GM19328 (cell line): ENCODE results near the gene BCAS1.

Experiments used
- ATAC-seq: cut with Tn5 transposase; IDR thresholded peaks from one replicate; pipeline ENCODE4 v1.9.1; 2021; ENCODE audit warnings: mild to moderate bottlenecking, moderate library complexity; ENCODE audit not compliant: unreplicated experiment

Gene BCAS1, protein sequence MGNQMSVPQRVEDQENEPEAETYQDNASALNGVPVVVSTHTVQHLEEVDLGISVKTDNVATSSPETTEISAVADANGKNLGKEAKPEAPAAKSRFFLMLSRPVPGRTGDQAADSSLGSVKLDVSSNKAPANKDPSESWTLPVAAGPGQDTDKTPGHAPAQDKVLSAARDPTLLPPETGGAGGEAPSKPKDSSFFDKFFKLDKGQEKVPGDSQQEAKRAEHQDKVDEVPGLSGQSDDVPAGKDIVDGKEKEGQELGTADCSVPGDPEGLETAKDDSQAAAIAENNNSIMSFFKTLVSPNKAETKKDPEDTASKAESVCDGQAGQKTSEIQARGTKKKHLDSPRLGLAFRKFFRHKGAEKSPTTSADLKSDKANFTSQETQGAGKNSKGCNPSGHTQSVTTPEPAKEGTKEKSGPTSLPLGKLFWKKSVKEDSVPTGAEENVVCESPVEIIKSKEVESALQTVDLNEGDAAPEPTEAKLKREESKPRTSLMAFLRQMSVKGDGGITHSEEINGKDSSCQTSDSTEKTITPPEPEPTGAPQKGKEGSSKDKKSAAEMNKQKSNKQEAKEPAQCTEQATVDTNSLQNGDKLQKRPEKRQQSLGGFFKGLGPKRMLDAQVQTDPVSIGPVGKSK

DNA sequence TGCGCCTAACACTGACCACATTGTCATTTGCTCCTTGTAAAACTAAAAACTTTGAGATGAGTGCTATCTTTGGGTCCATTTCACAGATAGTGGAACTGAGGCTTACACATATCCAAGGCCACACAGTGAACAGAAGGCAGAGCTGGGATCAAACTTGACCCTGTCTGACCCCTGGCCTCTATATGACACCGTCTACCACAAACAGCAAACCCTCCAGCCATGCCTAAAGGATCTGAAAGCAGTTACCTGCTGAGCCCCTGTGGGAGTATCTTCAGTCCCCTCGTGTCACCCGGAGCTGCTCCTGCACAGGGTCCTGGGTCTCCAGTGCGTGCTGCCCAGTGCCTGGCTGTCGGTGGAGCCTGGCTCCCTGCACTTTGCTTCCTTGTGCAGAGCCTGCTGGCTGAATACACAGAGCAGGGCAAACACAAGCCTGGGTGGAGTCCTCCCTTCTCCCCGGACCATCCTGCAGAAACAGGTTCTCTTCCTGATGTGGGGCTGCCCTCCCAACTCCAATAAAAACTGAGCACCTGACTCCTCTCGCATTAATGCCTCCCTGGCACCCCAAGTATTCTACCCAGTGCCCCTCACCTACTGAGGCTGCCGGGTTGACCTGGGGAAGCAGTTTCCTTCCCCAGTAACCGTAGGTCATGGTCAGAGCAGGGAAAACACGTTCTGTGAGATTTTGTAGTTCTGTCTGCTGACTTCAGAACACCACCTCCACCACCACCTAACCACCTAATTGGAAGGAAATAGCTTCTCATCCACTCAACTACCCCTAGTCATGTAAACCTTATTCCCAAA, at the start of gene BCAS1:
Gene BCAS1 (minus strand): TSS at position 408 of the 801 bp plus-strand sequence. CDS start 11,876 bp downstream, outside the sequence.
- no peak for ATAC-seq

DNA sequence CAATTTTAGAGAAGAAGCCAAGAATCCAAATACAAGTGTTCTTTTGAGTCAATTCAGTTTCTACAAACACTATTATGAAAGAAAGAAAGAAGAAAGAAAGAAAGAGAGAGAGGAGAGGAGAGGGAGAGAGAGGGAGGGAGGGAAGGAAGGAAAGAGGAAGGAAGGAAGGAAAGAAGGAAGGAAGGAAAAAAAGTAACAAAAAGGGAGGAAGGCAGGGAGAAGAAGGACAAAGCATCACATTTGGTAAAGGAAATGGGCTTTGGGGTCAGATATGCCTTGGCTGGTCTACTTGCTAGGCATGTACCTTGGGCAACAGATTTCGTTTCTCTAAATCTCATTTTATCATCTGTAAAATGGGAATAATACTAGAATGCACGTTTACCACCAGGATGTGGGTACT, 49.4 kb upstream of the BCAS1 start:
- ATAC-seq = no peak

DNA sequence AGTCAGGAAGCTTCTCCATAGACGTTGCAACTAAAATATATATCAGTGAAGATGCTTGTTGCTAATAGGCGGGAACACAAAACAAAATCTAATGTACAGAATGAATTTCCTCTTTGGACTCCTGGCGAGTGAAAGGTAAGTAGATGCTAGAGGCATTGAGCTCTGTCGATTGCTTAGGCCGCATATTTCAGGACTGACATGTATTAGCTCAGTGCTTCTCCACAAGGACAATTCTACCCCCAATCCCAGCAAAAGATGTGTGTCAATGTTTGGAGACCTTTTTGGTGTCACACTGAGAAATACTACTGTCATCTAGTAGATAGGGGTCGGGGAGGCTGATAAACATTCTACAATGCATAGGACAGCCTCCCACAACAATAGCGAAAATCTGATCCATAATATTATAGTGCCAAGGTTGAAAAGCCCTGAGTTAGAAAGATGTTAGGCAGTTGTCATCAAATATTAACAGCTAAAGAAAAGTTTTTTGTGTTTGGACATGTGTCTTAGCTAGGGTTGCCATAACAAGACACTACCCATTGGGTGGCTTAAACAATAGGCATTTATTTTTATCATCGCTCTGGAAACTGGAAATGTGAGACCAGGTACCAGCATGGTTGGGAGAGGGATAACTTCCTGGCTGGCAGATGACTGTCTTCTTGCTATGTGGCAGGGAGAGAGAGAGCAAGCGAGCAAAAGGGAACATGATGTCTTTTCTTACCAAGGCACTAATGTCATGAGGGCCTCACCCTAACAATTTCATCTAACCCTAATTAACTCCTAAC, 48.0 kb upstream of the BCAS1 start:
- no peak for ATAC-seq

DNA sequence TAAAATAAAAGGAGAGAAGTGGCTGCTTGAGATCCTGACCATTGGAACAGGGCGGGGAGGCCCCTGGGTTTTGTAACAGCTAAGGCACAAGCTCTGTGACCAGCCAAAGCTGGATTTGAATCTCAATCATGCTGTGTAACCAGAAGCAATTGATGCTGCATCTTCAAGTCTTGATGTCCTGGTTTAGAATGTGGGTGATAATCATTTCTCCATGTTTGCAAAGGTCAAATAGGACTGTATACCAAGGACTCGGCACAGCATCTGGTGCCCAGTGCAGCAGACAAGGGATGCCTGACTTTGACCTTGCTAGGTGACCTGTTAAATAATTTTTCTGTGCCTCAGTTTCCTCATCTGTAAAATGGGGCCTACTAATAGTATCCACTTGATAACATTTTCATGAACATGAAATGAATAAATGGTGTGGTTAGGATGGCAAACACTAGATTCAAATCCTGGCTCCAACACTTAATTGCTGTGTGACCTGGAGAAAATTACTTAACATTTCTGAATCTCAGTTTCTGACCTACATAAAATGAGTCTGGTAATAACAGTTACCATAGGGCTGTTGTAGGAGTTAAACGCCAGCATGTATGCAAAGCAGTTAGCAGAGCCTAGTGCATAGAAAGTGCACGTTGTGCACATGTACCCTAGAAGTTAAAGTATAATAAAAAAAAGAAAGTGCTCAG, 46.3 kb upstream of the BCAS1 start:
- ATAC-seq = no peak

DNA sequence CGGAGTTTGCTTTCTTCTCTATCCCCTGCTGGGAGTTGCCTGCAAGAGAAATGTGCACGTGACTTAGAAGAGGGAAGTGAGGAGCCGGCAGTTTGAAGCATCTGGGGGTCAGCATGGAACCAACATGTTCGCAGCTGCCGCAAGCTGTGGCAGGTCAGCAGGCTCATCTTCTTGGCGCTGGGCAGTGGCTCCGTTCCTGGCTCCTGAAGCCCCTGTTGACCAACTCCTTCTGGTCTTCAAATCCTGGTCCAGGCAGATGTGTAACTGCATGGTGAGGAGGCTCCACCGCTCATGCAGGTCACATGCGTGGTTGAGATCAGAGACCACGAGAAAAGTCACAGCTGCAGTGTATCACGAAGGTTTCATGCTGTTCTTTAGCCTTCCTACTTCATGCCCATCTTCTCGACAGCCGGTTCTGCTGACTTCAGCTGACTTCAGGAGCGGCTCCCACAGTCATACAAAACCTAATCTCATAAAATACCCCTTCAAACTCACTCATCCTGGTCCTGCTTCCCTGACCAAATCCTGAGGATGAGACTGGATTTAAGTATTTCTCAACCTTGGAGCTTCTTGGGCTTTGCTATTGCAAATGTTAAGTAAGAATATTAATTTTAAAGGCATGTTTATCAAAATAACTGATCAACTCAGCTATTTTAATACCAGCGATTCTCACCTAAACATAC, 44.9 kb upstream of the BCAS1 start:
- no peak for ATAC-seq

DNA sequence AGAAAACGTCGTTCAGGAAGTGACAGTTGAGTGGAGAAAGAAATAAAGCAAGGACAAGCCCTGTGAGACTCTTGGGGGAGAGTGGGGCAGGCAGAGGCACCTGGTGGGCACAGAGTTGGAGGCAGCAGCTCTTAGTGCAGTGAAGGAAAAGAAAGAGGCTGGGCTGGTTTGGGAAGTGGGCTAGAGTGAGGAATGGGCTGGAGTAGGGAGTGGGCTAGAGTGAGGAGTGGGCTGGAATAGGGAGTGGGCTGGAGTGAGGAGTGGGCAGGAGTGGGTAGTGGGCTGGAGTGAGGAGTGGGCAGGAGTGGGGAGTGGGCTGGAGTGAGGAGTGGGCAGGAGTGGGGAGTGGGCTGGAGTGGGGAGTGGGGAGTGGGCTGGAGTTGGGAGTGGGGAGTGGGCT, 43.7 kb upstream of the BCAS1 start:
- ATAC-seq = no peak

DNA sequence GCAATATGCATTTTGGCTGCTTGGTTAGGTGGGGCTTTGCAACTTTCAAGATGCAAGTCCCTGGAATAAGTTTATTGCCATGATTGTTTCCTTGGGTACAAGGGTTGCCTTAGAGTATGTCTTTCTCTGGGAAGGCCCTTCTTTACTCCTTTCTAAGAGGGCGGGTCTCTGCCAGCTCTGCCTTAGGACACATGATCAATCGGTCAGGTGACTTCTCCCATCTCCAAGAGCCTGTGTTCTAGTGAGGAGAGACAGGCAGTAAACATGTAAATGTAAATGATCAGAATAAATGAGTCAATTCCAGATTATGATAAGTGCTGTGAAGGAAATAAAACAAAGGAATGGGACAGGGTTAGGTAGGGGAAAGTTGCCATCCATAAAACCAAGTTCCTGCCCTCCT, 43.2 kb upstream of the BCAS1 start:
- no peak for ATAC-seq

DNA sequence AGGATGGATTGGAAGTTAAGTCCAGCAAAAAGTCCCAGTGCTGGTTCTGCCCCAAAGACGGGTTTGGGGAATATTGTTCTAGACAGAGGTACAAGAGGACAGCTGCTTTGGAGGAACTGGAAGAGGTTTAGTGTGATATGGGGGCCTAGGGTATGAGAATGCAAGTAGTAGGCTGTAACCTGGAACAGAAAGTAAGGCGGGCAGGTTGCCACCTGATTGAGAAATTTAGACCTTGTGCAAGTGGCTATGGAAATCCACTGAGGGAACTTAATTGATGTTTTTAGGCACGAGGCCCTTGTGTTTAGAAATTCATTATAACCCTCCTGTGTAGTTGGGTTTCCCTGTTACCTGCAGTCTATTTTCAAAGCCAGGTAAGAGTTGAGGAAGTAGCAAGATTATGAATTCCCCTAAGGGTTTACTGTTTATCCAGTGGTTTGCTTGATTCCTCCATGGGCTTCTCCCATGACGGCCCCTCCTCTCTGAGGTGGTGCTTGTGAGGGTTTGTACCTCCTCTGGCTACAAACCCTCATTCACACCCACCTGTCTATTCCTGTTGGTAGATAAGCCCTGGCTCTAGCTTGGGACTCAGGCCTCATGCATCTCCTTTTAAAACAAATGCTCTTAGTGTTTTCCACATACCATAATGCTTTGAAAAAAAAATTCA, 42.0 kb upstream of the BCAS1 start:
- ATAC-seq = no peak

DNA sequence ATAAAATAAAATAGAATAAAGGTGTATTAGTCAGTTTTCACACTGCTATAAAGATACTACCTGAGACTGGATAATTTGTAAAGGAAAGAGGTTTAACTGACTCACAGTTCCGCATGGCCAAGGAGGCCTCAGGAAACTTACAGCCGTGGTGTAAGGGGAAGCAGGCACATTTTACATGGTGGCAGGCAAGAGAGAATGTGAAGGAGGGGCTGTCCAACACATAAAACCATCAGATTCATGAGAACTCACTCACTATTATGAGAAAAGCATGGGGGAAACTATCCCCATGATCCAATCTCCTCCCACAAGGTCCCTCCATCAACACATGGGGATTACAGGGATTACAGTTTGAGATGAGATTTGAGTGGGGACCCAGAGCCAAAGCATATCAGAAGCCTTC, 41.1 kb upstream of the BCAS1 start:
- no peak for ATAC-seq

DNA sequence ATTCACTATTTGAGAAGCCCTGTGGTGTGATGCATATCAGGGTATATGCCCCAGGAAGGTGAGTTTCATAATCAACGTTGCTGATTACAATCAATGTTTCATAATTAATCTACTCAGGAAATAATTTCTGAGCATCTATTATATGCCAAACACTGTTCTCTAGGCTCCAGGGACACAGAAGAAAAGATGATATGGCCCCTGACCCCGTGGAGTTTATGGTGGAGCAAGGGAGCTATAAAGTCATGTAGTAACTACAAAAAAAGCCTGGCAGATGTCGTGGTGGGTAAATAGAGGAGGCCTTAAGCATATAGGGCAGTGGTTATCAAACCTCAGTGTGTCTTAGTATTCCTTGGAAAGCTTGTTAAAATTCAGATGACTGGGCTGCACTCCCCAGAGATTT, 40.1 kb upstream of the BCAS1 start:
- ATAC-seq = no peak

DNA sequence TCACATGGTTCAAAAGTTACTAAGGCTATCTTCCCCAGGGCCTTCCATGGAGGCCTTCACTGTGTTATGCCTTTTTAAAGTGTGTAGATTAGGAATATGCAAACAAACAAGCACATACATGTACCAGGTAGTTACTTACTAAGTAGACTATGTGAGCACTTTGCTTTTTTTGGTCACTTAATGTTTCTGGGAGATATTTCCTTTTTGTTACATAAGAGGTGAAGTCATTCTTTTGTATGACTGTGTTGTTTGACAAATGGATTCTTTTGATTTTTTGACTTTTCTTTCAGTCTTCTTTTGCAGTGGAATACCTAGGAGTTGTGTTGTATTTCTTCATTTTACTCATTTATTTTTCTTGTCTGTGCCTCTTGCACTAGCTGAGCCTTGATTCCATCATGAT, 39.6 kb upstream of the BCAS1 start:
- ATAC-seq = no peak

DNA sequence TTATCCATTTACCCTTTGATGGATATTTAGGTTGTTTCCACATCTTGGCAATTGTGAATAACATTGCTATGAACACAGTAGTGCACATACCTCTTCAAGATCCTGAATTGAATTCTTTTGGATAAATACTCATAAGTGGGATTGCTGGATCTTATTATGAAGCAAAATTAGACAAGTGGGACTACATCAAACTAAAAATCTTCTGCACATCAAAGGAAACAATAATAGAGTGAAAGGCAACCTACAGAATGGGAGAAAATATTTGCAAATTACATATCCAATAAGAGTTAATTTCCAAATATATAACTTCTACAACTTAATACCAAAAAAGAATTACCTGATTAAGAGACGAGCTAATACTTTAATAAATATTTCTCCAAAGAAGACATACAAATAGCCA, 38.4 kb upstream of the BCAS1 start:
- no peak for ATAC-seq

DNA sequence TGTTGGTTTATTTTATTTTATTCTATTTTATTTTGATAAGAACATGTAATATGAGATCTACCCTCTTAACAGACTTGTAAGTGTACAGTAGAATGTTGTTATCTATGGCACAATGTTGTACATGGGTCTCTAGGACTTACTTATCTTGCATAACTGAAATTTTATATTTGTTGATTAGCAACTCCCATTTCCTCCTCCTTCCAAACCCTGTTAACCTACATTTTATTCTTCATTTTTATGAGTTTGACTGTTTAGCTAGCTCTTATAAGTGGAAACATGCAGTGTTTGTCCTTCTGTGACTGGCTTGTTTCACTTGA, 37.9 kb upstream of the BCAS1 start:
- no peak for ATAC-seq

DNA sequence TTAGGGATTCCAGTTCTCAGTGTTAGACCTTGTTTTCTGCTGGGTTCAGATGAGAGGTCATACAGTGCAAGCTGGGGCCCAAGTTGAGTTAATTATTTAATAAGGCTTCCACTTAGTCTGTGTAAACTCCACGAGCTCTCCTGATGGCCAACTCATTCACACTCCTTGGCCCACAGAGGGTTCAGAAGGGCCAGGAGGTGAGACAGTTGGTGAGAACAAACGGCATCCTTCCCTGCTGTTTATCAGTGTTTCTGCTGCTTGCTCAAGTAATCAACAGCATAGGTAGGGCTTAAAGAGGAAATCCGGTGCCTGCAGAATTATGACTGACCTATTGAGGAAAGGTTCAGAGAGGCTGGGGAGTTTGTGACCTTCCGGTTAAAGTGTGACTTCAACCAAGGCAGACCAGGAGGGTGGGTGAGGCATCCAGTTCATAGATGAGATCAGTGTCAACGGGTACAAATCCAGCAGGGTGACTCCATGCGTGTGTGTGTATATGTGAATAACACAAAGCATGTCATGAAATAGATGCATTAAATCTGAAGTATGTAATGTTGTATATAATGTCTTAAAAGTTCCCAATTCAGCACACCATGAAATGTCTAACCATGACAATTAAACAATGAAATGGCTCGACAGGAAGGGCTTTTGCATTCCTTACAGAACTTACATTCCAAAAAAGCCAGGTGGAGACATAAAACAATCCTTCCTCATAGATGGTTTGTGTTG, 37.4 kb upstream of the BCAS1 start:
- ATAC-seq = no peak

DNA sequence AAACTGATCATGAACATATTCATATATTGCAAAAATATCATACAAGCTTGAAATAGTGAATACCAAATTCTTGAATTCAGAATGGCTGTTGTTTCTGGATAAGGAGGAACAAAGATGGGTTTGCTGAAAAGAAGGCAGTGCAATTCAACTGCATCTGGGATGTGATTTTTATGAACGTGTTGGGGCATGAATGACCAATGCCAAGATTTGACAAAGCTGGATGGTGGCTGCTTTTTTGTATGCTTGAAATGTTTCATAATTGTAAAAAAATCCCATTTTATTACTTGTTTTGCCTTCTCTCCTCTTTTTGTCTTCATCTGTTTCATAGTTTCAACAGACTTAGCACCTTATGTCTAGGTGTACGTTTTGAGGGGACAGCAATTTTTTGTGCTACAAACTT, 36.8 kb upstream of the BCAS1 start:
- no peak for ATAC-seq

DNA sequence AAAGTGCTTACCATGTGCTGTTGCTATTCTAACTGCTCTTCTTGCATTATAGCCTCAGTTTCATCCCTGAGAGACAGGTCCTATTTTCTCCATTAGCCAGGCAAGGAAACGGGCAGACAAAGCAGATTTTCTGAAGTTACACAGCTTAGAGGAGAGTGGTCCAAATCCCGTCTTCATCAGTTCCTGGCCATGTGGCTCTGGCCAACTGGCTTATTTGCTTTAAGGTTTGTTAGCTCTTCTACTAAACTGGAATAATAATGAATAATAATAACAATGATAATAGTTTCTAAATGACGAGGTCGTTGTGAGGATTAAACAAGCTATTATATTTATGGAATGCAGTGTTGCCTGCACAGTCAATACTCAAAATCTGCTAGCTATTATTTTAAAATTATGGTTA, 35.8 kb upstream of the BCAS1 start:
- ATAC-seq = no peak

DNA sequence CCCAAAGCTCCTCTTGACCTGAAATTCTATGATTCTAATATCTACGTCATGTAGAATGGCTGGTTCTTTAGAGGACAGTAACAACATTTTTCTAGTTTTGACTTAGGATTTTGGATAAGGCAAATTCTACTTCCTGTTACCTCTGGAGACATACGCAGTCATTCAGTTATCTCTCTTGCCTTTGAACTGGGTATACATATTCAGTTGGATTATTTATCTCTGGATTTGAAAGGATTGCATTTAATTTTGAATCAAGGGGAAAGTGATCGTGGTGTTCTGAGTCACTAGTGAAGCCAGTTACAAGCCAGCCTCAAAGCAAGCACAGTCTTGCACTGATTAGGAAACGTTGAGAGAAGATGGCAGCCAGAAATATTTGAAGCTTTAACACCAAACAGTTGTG, 35.3 kb upstream of the BCAS1 start:
- ATAC-seq = no peak

DNA sequence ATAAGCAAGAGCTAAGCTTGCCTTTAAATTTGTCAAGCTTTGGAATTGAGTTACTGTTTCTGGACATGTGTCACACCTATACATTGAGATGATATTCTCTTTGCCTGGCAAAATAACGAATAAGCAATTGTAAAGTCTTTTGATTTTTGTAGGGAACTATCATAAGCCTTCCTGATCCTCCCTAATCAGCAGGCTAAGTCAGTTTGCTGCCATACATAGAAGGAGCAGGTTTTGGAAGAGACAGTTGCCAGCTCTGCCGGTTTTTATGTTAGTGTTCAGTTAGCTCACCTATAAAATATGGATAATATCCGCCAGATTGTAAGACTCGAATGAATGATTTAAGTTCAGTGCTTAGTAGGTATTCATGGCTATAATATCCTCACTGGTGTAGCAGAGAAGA, 34.4 kb upstream of the BCAS1 start:
- ATAC-seq = no peak
